HepG2 (cell line): ENCODE data around the gene SH3BP2. TPM values are rescaled to one million over a fixed set of nuclear protein-coding genes. Genes with fewer than 3 reads are reported as not detected.

ENCODE experiments used
- EZH2 ChIP-seq: conservative IDR thresholded peaks from 2 replicates; pipeline ENCODE4 v1.6.1; 2012; ENCODE audit warnings: mild to moderate bottlenecking, low read depth, low read length, moderate library complexity
- HES4 ChIP-seq: sonication (generic); formaldehyde crosslinking; IDR thresholded peaks from 2 replicates; pipeline ENCODE4 v1.9.0; 2021; ENCODE audit warnings: mild to moderate bottlenecking, missing genetic modification reagents, borderline replicate concordance
- HIVEP1 ChIP-seq: sonication (generic); formaldehyde crosslinking; IDR thresholded peaks from 2 replicates; pipeline ENCODE4 v1.4.0; 2020; ENCODE audit warnings: mild to moderate bottlenecking, missing genetic modification reagents
- HMG20A ChIP-seq: IDR thresholded peaks from 2 replicates; pipeline ENCODE4 v1.6.1; 2016; ENCODE audit warnings: borderline replicate concordance
- IKZF1 ChIP-seq: fragments of 450-650 bp; IDR thresholded peaks from 2 replicates; pipeline ENCODE4 v1.7.1; 2016
- NCOA2 ChIP-seq: sonication (generic); formaldehyde crosslinking; IDR thresholded peaks from 2 replicates; pipeline ENCODE4 v1.8.0; 2022; ENCODE audit warnings: inconsistent platforms
- NR2F1 ChIP-seq, 2 experiments: fragments of 450-650 bp in 1 of 2; formaldehyde crosslinking in 1 of 2; IDR thresholded peaks; 2 replicates each; pipeline versions ENCODE4 v1.5.0 to v1.6.1; 2016 to 2020; ENCODE audit warnings: mild to moderate bottlenecking in 1 of 2, missing compliant biosample characterization in 1 of 2, missing genetic modification reagents in 1 of 2, moderate library complexity in 1 of 2
- PAWR ChIP-seq: sonication (generic); formaldehyde crosslinking; IDR thresholded peaks from 2 replicates; pipeline ENCODE4 v1.4.0; 2020; ENCODE audit warnings: missing genetic modification reagents, mild to moderate bottlenecking, borderline replicate concordance
- RORA ChIP-seq: sonication (generic); formaldehyde crosslinking; IDR thresholded peaks from 2 replicates; pipeline ENCODE4 v1.5.0; 2020; ENCODE audit warnings: mild to moderate bottlenecking, missing genetic modification reagents, moderate library complexity
- SIN3A ChIP-seq: IDR thresholded peaks from 2 replicates; pipeline ENCODE4 v1.6.1; 2011; ENCODE audit warnings: low read depth, mild to moderate bottlenecking, control low read depth, low read length, borderline replicate concordance
- SOX6 ChIP-seq, 2 experiments: fragments of 450-650 bp in 1 of 2; sonication (generic) in 1 of 2; formaldehyde crosslinking in 1 of 2; IDR thresholded peaks; 2 replicates each; pipeline versions ENCODE4 v1.4.0 to v1.6.1; 2017 to 2020; ENCODE audit warnings: antibody characterized with exemption in 1 of 2, mild to moderate bottlenecking in 1 of 2, missing genetic modification reagents in 1 of 2
- TBP ChIP-seq: sonication (generic); formaldehyde crosslinking; IDR thresholded peaks from 2 replicates; pipeline ENCODE4 v1.5.0; 2020; ENCODE audit warnings: missing genetic modification reagents
- TMF1 ChIP-seq: sonication (generic); formaldehyde crosslinking; IDR thresholded peaks from 2 replicates; pipeline ENCODE4 v1.8.1; 2022; ENCODE audit warnings: low read depth, missing genetic modification reagents
- YEATS4 ChIP-seq: sonication (generic); formaldehyde crosslinking; IDR thresholded peaks from 2 replicates; pipeline ENCODE4 v1.4.0; 2020; ENCODE audit warnings: missing genetic modification reagents, borderline replicate concordance
- ZNF12 ChIP-seq: sonication (generic); formaldehyde crosslinking; IDR thresholded peaks from 2 replicates; pipeline ENCODE4 v1.5.0; 2020; ENCODE audit warnings: missing genetic modification reagents
- ZNF264 ChIP-seq: sonication (generic); formaldehyde crosslinking; IDR thresholded peaks from 2 replicates; pipeline ENCODE4 v1.4.0; 2020; ENCODE audit warnings: missing genetic modification reagents
- ZNF326 ChIP-seq: sonication (generic); formaldehyde crosslinking; IDR thresholded peaks from 2 replicates; pipeline ENCODE4 v1.4.0; 2020; ENCODE audit warnings: missing genetic modification reagents, borderline replicate concordance
- ZNF446 ChIP-seq: sonication (generic); formaldehyde crosslinking; IDR thresholded peaks from 2 replicates; pipeline ENCODE4 v1.5.0; 2020; ENCODE audit warnings: mild to moderate bottlenecking, missing genetic modification reagents
- ZNF484 ChIP-seq: sonication (generic); formaldehyde crosslinking; IDR thresholded peaks from 2 replicates; pipeline ENCODE4 v1.5.1; 2020; ENCODE audit warnings: mild to moderate bottlenecking, low read depth, missing genetic modification reagents, borderline replicate concordance
- ZNF496 ChIP-seq: sonication (generic); formaldehyde crosslinking; IDR thresholded peaks from 2 replicates; pipeline ENCODE4 v1.8.1; 2023; ENCODE audit warnings: mild to moderate bottlenecking, moderate library complexity, missing genetic modification reagents; ENCODE audit not compliant: insufficient replicate concordance
- ZNF616 ChIP-seq: sonication (generic); formaldehyde crosslinking; IDR thresholded peaks from 2 replicates; pipeline ENCODE4 v1.5.0; 2020; ENCODE audit warnings: low read depth, mild to moderate bottlenecking, missing genetic modification reagents
- ZNF782 ChIP-seq: sonication (generic); formaldehyde crosslinking; IDR thresholded peaks from 2 replicates; pipeline ENCODE4 v1.4.0; 2020; ENCODE audit warnings: missing genetic modification reagents, mild to moderate bottlenecking, borderline replicate concordance
- polyA plus RNA-seq, 8 experiments: library from polyadenylated mRNA; depleted of rRNA in 3 of 8; stranded (reverse) in 7 of 8; unstranded in 1 of 8; fragments of >200 nt; fragmentation: Illumina TruSeq in 4 of 8; extraction: Trizol in 4 of 8; gene quantifications; 2 replicates each; pipeline versions ENCODE4 v1.2.1 to v1.2.3, GENCODE V29; 2011 to 2016; ENCODE audit warnings: low read depth in 4 of 8, missing spikeins in 1 of 8, mixed read lengths in 1 of 8; ENCODE audit not compliant: insufficient read depth in 1 of 8
- total RNA-seq, 5 experiments: library from RNA; depleted of rRNA; stranded (reverse); fragments of >200 nt; fragmentation: Illumina TruSeq; extraction: Trizol; gene quantifications; 2 replicates each; pipeline ENCODE4 v1.2.3, GENCODE V29; 2016; ENCODE audit warnings: low read depth in 1 of 5
- TF ChIP-seq, protein P1 (sequence below): sonication (generic); formaldehyde crosslinking; IDR thresholded peaks from 2 replicates; pipeline ENCODE4 v1.8.0; 2022; ENCODE audit warnings: missing genetic modification reagents, low read depth, mild to moderate bottlenecking, borderline replicate concordance
- TF ChIP-seq, protein P2 (sequence below): IDR thresholded peaks from 2 replicates; pipeline ENCODE4 v1.6.1; 2016; ENCODE audit warnings: missing compliant biosample characterization, missing genetic modification reagents, borderline replicate concordance
- TF ChIP-seq, protein P3 (sequence below): sonication (generic); formaldehyde crosslinking; IDR thresholded peaks from 2 replicates; pipeline ENCODE4 v1.5.1; 2020; ENCODE audit warnings: mild to moderate bottlenecking, missing genetic modification reagents, moderate library complexity
- TF ChIP-seq, protein P4 (sequence below): sonication (generic); formaldehyde crosslinking; IDR thresholded peaks from 2 replicates; pipeline ENCODE4 v1.8.0; 2022; ENCODE audit warnings: mild to moderate bottlenecking, missing genetic modification reagents, moderate library complexity

Gene SH3BP2
- total and polyA plus RNA-seq, 2 of the 13 experiments (the other 11 are each of a cell fraction or from before 2014, with no cell fraction given), result 16.9 to 34.5 TPM

DNA sequence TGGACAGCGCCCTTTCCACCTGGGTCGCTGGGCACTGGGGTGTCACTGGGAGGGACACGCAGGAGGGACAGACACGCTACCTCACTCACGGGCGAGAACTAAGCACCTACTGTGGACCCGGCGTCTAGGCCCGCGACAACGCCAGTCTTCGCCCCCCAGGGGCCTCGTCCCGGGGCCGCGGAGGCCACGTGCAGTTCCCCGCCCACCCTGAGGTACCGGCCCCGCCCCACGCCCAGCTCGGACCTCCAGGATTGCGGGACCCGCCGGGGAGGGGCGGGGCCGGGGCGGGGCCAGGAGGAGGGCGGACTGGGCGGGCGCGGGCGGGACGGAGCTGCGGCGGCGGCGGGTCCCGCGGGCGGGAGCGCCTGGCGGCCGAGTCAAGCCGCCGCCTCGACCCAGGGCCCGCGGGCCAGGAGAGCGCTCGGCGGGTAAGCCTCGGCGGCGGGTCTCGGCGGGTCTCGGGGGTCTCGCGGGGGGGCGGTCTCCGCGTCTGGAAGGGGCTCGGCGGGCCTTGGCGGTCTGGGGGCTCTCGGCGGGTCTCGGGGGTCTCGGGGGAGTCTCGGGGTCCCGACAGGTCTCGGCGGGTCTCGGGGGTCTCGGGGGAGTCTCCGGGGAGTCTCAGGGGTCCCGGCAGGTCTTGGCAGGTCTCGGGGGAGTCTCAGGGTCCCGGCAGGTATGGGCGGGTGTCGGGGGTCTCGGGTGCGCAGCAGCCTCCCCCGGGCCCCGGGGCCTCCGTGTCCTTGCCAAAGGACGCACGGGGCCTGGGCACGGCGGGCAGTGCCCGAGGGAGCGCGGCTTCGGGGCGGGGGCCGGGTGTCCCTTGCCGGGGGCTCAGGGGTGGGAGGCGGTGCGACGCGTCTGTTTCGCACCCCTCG lies at the start of gene SH3BP2 (continued):
- TF ChIP-seq ZNF616 (CRISPR knock-in tag), result peak; percentile 63; the same call in 1 of the 2 replicates
- TF ChIP-seq NR2F1 (CRISPR knock-in tag; IDR thresholded peaks at IDR 0.05), result no peak
- TF ChIP-seq ZNF496 (CRISPR knock-in tag), result no peak
- TF ChIP-seq ZNF12 (CRISPR knock-in tag), result no peak
- no peak for TF ChIP-seq ZNF782
- TF ChIP-seq ZNF484 (CRISPR knock-in tag), result no peak
- peak; percentile 53; the same call in 1 of the 2 replicates for TF ChIP-seq ZNF446
- TF ChIP-seq, protein P1, sequence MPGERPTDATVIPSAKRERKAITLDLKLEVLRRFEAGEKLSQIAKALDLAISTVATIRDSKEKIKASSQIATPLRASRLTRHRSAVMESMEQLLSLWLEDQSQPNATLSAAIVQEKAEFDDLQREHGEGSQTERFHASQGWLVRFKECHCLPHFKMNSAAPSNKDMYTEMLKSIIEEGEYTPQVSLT (CRISPR knock-in tag), result no peak
- TF ChIP-seq EZH2, result no peak
- TF ChIP-seq, protein P2, sequence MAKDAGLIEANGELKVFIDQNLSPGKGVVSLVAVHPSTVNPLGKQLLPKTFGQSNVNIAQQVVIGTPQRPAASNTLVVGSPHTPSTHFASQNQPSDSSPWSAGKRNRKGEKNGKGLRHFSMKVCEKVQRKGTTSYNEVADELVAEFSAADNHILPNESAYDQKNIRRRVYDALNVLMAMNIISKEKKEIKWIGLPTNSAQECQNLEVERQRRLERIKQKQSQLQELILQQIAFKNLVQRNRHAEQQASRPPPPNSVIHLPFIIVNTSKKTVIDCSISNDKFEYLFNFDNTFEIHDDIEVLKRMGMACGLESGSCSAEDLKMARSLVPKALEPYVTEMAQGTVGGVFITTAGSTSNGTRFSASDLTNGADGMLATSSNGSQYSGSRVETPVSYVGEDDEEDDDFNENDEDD, result peak; percentile 96
- TF ChIP-seq HES4 (CRISPR knock-in tag), result peak; percentile 87; the same call in 1 of the 2 replicates
- 0 out of 2 replicates have a peak, but pooled peaks have one; percentile 52 for TF ChIP-seq ZNF264 (CRISPR knock-in tag)
- TF ChIP-seq HIVEP1 (CRISPR knock-in tag), result peak; percentile 72; the same call in 1 of the 2 replicates
- peak; percentile 47; the same call in 1 of the 2 replicates for TF ChIP-seq NCOA2
- TF ChIP-seq TBP, result no peak
- no peak for TF ChIP-seq IKZF1
- TF ChIP-seq HMG20A (CRISPR knock-in tag), result no peak
- TF ChIP-seq ZNF326, result no peak
- no peak for TF ChIP-seq SOX6 (IDR thresholded peaks at IDR 0.05)
- TF ChIP-seq SOX6 (CRISPR knock-in tag; IDR thresholded peaks at IDR 0.05), result peak; percentile 40; the same call in 1 of the 2 replicates
- TF ChIP-seq YEATS4 (CRISPR knock-in tag), result peak; percentile 45; the same call in 1 of the 2 replicates
- TF ChIP-seq, protein P3, sequence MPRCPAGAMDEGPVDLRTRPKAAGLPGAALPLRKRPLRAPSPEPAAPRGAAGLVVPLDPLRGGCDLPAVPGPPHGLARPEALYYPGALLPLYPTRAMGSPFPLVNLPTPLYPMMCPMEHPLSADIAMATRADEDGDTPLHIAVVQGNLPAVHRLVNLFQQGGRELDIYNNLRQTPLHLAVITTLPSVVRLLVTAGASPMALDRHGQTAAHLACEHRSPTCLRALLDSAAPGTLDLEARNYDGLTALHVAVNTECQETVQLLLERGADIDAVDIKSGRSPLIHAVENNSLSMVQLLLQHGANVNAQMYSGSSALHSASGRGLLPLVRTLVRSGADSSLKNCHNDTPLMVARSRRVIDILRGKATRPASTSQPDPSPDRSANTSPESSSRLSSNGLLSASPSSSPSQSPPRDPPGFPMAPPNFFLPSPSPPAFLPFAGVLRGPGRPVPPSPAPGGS (CRISPR knock-in tag), result peak; percentile 82
- TF ChIP-seq SIN3A, result peak; percentile 66; the same call in 1 of the 2 replicates
- no peak for TF ChIP-seq RORA (CRISPR knock-in tag)
- TF ChIP-seq TMF1 (CRISPR knock-in tag), result peak; percentile 90
- TF ChIP-seq, protein P4, sequence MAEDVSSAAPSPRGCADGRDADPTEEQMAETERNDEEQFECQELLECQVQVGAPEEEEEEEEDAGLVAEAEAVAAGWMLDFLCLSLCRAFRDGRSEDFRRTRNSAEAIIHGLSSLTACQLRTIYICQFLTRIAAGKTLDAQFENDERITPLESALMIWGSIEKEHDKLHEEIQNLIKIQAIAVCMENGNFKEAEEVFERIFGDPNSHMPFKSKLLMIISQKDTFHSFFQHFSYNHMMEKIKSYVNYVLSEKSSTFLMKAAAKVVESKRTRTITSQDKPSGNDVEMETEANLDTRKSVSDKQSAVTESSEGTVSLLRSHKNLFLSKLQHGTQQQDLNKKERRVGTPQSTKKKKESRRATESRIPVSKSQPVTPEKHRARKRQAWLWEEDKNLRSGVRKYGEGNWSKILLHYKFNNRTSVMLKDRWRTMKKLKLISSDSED (CRISPR knock-in tag), result 0 out of 2 replicates have a peak, but pooled peaks have one; percentile 21
- TF ChIP-seq PAWR, result no peak
